GM21390 (cell line): Measurements from ENCODE around the gene B4GALT2.

Experiments used
- ATAC-seq: cut with Tn5 transposase; IDR thresholded peaks from one replicate; pipeline ENCODE4 v1.9.1; 2021; ENCODE audit not compliant: unreplicated experiment

The B4GALT2 gene

DNA sequence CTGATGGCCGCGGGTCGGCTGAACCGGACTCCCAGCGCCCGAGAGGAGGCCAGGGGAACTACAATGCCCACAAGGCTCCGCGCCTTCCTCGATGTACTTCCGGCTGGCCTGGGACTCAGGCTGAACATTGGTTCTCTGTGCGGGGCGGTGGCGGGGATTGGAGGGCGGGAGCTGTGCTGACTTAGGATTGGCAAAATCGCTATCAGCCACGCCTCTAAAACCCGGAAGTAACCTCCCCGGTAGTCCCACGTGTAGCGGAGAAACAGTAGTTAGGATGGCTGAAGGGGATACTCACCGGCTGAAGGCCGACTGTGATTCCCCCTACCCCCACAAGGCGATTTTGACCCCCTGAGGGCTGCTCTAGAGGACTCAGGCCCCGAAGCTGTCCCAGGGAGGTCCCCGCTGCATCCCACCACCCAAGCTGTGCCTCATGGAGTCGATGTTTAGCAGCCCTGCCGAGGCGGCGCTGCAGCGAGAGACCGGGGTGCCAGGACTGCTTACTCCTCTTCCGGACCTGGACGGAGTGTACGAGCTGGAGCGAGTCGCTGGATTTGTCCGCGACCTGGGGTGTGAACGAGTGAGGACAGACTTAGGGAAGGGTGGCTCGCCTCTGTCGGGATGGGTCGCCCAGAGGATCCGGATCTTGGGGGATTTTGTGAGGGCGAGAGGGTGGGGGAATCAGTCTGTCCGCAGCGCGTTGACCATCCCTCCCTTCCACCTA is 9.1 kb upstream of the B4GALT2 start, which contains the start of gene DPH2:
DPH2 (plus strand) TSS at position 265 of the 721 bp plus-strand sequence; CDS start at position 431, 166 bp downstream.
- ATAC-seq: peak; percentile 83

DNA sequence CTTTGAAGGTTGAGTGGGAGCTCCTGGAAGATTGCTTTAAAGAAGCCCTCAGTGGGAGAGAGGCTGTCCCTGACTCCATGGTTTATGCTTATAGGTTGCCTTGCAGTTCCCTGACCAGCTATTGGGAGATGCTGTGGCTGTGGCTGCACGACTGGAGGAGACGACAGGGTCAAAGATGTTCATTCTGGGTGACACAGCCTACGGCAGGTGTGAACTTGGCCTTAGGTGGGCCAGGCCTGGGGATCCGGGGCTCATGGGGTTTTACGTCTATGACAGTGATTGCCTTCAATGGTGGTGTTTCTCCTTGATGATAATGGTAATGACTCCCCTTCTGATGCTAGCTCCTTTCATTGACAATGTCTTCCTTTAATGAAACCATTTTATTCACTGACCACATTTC is 8.5 kb upstream of the B4GALT2 start:
- no peak for ATAC-seq

DNA sequence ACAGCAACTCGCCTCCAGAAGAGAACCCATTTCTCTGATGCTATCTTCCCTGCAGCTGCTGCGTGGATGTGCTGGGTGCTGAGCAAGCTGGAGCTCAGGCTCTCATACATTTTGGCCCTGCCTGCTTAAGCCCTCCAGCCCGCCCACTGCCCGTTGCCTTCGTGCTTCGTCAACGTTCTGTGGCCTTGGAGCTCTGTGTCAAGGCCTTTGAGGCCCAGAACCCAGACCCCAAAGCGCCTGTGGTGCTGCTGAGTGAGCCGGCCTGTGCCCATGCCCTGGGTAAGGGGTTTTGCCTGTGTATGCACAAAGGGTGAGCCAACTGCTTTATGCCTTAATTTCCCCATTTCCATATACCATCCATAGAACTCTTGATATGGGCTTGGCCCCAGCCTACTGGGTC is 8.1 kb upstream of the B4GALT2 start:
- ATAC-seq: no peak

DNA sequence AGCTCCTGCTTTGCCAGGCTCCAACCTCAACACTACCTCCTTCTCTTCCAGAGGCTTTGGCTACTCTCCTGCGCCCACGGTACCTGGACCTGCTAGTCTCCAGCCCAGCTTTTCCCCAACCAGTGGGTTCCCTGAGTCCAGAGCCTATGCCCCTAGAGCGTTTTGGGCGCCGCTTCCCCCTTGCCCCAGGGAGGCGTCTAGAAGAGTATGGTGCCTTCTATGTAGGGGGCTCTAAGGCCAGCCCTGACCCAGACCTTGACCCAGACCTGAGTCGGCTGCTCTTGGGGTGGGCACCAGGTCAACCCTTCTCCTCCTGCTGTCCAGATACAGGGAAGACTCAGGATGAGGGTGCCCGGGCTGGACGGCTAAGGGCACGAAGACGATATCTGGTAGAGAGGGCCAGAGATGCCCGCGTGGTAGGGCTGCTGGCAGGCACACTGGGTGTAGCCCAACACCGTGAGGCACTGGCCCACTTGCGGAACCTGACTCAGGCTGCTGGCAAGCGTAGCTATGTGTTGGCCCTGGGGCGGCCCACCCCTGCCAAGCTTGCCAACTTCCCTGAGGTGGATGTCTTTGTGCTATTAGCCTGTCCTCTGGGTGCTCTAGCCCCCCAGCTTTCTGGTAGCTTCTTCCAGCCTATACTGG is 7.6 kb upstream of the B4GALT2 start:
- no peak for ATAC-seq

DNA sequence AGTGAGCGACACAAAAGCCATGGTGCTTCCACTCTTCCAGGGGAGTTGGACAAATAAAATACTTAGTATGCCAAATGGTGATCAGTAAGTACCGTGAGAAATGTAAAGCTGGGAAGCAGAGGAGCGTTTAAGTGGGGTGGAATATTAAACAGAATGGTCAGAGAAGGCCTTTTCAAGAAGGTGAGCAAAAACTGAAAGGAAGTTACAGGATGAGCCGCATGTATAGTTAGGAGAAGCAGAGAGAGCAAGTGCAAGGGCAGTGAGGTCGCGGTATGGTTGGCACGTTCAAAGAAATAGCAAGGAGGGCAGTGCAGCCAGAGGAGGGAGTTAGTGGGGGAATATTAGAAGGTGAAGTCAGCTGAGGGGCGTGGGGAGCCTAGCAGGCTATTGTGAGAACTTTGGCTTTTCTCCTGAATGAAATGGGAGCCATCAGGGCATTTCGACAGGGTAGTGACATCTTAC is 5.0 kb upstream of the B4GALT2 start:
- ATAC-seq: no peak

DNA sequence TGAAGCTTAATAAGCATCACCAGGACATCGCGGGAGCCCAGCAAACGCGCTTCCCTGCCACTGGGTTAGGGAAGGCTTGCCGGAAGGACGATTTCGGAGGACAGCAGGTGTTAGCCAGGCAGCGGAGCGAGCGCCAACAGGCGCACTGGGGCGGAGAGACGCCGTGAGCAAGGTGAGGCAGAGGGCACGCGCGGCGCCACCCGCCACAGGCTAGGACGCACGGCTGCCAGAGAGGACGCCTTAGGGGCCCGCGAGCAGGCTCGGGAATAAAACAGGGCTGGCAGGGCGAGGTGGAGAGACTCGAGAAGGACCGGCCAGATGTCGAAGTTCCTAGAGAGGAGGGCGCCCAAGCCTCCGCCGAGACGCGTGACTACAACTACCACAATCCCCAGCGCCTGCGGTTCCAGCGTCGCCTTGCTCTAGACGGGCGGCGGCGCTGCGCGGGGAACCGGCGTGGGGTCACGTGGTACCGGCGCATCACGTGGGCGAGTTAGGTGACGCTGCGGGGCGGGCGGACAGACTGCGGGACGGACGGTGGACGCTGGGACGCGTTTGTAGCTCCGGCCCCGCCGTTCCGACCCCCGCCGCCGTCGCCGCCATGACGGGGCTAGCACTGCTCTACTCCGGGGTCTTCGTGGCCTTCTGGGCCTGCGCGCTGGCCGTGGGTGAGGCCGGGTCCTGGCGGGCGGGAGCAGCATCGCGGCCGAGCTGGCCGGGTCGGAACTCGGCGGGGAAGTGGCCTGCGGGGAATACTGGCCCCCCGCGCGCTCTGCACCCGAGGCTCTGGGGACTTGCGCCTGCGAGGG is 4.4 kb upstream of the B4GALT2 start, which contains the start of gene ATP6V0B:
ATP6V0B (plus strand) TSS at position 518 of the 806 bp plus-strand sequence; CDS start at position 599, 81 bp downstream.
- peak; percentile 64 for ATAC-seq

DNA sequence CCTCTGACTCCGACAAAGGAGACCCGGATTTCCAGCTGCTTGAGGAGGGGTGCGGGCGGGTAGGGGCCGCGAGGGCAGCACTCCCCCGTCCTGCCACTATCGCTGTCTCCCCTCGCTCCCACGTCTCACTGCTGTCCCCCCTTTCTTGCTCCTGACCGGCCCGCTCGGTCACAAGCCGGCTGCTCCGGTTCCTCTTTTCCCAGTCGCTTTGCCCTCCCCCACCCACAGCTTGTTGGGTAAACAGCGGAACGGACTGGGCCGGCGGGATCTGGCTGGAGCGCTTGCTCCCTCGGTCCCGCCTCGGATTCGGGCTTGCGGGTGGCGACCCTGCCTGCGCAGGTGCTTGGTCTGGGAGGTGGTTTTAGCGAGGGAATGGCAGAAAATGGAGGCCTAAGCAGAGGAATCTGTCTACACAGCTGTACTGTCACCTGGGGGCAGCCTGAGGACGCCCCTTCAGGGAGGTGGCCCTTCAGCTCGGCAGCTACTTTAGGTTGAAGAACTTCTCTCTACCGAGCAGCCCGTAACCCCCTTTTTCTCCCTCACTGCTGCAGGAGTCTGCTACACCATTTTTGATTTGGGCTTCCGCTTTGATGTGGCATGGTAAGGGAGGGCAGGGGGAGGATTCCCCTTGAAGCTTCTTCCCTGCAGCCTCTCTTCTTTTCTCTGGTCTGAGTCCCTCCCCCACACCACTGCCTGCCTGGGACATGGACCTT is 3.6 kb upstream of the B4GALT2 start:
- ATAC-seq: peak; percentile 3

DNA sequence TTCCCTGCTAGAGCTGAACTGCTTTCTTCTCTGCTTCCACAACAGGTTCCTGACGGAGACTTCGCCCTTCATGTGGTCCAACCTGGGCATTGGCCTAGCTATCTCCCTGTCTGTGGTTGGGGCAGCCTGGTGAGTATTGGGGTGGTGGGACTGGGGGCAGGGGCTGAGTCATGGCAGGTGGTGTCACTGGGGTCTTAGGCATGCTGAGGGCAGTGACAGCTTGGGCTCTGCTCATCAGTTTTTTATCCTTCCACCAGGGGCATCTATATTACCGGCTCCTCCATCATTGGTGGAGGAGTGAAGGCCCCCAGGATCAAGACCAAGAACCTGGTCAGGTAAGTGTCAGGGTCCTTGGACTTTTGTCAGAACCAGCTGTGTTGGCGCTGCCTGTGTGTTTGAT is 3.0 kb upstream of the B4GALT2 start:
- no peak for ATAC-seq

DNA sequence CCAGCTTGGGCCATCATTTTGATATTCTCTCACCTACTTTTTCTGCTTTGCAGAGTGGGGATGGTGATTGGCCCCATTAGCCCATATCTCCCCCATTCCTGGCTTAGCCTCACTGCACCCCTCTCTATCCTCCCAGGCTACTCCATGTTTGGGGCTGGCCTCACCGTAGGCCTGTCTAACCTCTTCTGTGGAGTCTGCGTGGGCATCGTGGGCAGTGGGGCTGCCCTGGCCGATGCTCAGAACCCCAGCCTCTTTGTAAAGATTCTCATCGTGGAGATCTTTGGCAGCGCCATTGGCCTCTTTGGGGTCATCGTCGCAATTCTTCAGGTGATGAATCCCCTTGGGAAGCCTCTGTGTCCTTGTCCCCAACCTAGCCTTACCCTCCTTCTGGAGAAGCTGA is 2.1 kb upstream of the B4GALT2 start:
- ATAC-seq: no peak

DNA sequence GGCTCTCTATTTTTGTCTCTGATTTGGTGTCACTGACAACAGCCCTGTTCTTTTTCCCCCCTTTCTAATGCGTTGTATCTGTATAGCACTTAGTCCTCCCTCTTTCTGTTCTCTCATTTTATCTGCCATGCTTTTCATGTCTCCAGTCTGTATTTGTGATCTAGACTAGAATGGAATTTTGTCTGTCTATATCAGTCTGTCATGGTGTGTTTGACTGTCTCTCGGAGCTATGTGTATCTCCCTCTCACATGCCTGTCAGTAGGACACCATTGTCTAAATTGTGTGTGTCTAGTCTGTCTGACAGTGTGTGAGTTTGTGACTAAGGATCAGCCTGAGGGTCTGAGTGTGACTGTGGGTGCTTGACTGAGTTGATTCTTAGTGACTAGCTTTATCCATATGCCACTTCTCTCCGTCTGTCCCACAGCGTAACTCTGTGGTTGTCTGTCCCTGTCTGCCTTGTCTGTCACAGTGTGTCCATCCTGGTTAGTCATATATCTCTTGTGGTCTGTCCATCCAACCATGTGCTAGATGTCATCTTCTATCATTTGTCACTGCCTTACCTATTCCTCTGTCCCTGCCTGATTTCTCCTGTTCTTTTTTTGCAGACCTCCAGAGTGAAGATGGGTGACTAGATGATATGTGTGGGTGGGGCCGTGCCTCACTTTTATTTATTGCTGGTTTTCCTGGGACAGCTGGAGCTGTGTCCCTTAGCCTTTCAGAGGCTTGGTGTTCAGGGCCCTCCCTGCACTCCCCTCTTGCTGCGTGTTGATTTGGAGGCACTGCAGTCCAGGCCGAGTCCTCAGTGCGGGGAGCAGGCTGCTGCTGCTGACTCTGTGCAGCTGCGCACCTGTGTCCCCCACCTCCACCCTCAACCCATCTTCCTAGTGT is 1.4 kb upstream of the B4GALT2 start:
- ATAC-seq: no peak

DNA sequence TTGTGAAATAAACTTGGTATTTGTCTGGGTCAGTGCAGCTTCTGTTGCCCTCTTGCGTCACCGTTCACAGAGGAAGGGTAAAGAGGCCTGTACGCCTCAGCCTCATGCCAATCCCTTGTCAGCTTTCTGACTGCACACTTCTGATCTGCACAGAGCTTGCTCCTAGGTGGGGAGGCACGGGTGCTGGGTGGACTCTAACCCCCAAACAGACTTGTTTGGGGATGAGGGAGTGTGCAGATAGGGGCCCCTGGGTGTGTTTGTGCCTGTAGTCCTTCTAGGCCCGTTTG is 803 bp upstream of the B4GALT2 start:
- no peak for ATAC-seq

DNA sequence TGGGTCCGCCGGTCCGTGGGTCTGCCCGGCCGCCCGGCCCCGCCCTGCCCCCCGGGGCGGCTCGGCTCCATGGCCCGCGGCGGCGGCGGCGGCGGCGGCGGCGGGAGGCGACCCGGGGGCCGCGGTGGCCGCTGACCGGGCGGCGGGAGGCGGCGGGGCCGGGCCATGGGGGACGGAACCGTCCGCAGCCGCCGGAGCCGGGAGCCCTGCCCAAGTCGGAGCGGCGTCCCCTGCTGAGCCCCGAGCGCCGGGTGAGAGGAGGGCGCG is 184 bp downstream of the B4GALT2 start:
- ATAC-seq: no peak

DNA sequence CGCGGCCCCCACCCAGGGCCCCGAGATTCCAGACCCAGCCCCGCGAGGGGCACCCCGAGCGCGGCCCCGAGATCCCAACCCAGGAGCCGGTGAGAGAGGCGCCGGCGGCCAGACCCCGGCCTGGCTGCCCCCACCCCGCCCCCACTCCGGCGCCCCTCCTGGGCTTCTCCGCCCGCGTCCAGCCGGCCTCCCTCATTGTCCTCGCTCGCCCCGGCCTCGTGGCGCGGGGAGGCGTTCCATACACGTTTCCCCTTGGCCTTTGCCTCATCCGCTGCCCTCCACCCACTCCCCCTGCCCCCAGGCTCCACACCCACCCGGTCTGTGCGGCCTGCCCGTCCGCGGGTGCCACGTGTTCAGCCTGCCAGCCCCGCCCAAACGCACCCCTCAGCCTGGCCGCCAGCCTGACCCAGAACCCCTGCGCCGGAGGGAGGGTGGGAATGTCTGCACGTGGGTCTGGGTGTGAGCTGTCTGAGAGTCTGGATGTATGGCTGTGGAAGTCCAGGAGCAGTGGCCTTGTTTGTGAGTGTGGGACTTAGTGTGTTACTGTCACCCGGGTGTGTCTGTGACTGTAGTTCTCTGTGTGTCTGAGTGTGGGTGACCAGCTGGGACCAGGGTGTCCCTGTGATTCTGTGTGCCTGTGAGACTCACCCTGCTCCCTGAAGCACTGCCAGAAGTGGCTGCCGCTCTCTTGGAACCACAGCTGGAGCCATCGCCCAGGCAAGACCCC is 681 bp downstream of the B4GALT2 start:
- no peak for ATAC-seq

DNA sequence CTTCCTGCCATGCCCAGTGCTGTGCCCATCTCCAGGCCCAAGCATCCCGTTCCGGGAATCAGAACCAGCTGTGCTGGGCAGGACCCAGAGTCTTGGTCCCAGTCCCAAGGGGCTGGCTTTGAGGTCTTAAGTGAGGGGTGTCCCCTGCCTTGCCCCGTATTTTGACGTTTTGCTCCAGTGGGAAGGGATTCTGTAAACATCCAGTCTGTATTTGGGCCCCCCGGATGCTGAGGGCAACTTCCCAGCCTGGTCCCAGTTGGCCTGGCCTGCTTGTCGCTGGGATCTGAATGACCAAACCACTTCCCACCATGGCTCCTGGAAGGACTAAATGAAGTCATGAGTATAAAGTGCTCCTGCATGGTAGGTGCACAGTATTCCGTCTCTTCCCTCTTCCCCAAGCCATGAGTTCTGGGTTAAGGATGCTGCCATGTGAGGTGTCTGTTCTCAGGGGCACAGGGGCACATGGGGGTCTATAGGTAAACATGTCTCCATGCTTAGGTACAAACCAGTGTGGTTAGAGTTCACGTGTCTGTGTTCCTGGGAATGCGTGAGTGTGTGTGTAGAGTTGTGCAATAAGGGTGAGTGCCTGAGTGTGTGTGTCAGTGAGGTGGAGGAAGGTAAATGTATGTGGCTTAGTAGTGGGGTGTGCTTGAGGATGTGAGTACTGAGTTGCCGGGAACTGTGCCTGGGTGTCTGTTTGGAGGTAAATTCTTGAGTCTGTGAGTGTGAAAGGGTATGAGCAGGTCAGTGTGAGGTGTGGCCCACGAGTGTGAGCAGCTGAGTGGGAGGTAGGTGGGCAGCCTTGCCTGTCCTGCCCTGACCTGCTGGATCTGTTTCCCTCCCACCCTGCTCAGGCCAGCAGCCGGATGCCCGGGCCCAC is 1.5 kb downstream of the B4GALT2 start:
- no peak for ATAC-seq

DNA sequence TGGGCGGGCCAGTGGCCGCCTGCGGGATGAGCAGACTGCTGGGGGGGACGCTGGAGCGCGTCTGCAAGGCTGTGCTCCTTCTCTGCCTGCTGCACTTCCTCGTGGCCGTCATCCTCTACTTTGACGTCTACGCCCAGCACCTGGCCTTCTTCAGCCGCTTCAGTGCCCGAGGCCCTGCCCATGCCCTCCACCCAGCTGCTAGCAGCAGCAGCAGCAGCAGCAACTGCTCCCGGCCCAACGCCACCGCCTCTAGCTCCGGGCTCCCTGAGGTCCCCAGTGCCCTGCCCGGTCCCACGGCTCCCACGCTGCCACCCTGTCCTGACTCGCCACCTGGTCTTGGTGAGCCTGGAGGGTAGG is 2.1 kb downstream of the B4GALT2 start:
- ATAC-seq: no peak

DNA sequence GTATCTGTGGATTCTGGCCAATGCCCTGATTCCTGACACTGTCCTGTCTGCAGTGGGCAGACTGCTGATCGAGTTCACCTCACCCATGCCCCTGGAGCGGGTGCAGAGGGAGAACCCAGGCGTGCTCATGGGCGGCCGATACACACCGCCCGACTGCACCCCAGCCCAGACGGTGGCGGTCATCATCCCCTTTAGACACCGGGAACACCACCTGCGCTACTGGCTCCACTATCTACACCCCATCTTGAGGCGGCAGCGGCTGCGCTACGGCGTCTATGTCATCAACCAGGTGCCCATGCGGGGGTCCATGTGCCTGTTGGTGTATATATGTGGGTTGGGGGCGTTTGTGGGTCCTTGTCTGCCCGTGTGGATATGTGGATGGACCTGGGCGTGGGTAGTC is 2.6 kb downstream of the B4GALT2 start:
- ATAC-seq: no peak

DNA sequence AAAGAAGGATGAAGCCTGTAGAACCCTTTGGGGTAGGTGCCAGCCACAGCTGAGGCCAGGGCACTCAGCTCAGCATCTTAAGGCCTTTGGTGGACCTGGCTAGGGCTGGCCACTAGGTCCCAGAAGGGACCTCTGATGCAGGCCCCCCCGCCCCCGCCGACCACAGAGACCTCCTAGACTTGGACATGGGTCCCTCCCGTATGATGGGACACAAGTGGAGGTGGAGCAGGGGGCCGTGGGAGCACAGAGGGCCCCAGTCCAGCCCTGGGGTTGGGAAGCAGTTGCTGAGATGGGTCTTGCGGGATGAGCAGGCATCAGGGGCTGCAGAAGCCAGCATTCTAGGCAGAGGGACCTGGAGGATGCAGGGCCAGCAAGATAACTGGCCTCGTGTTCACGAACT is 3.2 kb downstream of the B4GALT2 start:
- ATAC-seq: no peak

DNA sequence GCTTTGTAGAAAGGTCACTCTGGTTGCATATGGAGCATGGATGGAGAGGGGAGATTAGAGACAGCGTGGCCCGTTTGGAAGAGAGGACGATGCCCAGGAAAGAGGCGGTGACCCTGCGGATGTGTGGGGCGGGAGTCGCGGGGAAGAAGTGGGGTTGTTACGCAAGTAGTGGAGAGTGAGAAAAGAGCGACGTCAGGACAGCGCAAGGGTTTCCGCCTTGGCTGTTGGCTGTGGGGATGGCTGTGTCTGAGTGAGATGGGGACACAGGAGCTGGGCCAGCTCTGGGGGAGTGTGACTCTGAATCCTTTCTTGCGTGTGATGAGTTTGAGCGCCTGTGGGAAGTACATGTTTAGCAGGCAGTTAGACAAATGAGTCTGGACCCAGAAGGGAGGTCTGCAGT is 3.8 kb downstream of the B4GALT2 start:
- ATAC-seq: no peak
